NCI-H2107 treated with DMSO at 0.1 percent for 48 hours (cell line): Measurements from ENCODE around the gene HSF2BP.
A peak's percentile ranks its signal among the peaks of the same experiment; 100 is the strongest.
"Not testable (repeated sequence)": the region's sequence is repeated elsewhere in the genome, so short reads cannot be mapped to it uniquely, and the experiment has no call there.

Experiments
- DNase-seq: peaks from one replicate; lab custom pipeline; 2025; ENCODE audit not compliant: unreplicated experiment; lab: John Stamatoyannopoulos, UW

HSF2BP gene

DNA sequence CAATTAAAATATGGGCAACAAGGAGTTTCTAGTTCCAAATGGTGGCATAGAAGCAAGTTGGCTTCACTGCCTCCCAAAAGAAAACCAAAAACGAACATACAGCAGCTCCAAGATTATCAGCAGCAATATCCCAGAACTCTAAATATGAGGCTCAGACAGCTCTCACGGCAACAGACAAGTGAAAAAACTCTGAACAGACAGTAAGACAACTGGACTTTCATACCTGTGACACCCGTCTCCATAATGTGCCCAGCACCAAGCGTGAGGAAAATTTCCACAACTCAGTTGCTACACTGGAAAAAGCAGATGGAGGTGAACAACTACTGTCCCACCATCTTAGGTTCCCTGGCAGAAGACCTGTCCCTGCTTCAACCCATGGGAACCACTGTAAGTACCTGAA lies 39.9 kb downstream of the HSF2BP start:
- no peak for DNase-seq

GRCh38 chr21:43618940-43619339 lies 40.3 kb downstream of the HSF2BP start:
- no peak for DNase-seq

GRCh38 chr21:43616861-43617260 lies 42.4 kb downstream of the HSF2BP start:
- not testable (repeated sequence) for DNase-seq

GRCh38 chr21:43614839-43615238 lies 44.4 kb downstream of the HSF2BP start:
- DNase-seq = no peak

DNA sequence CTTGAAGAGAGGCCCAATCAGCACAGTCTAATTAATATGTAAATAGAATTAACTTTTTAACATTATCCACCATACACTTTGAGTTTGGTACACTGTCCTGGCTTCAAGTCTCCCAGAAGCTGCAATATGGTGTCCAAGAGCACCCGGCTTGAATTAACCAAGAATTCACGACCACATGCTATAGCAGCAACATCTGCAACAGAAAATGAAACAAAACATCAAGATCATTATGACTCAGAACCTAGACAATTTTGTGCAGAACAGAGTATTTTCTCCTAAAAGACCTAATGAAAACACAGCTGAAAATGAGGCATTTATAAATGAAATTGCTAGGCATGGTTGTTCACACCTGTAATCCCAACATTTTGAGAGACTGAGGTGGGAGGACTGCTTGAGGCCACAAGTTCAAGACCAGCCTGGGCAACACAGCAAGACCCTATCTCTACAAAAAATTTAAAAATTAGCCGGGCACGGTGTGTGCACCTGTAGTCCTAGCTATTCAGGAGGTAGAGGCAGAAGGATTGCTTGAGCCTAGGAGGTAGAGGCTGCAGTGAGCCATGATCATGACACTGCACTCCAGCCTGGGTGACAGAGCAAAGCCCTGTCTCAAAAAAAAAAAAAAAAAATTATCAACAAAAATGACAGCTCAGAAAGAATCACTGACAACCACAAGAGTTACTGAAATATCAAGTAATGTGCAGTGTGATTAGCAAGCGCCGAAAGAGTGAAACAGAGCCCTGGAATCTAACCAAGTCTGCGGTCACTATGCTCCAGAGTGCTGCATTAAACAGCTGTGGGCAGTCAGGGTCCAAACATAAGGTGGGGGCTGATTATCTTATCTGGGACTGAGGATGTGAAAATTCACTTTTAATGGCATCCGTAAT lies 45.3 kb downstream of the HSF2BP start:
- DNase-seq = no peak

DNA sequence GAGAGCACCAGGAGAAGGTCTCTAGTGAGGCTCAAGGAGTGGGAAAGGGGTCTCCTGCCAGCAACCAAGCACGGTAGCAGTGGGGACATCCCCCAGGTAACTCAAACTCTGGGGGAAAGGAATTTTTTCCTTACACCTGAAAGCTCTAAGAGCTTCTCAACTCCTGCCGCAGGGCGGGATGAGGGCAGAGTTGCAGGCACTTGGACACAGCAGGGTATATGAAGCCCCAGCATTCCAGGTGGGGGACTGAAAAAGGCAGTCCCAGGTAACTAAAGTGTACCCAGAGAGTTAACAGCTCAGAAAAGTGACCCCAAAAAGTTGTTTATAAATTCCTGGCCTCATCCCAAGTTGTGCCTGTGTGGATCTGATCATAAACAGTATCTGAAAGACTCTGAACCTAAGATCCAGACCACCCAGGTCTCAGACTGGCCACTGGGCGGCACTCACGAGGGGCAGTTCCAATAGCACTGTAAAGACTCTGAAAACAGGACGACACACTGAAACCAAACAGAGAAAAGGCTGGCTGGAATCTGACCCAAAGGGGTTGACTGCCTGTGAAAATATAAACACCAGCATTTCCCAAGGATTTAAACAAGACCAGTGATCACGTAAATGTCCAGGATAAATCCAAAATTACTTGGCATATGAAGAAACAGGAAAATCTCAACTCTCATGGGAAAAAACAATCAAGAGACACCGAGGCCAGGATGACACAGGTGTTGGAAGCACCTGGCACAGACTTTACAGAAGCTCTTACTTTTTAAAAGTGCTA lies 47.5 kb downstream of the HSF2BP start:
- no peak for DNase-seq

DNA sequence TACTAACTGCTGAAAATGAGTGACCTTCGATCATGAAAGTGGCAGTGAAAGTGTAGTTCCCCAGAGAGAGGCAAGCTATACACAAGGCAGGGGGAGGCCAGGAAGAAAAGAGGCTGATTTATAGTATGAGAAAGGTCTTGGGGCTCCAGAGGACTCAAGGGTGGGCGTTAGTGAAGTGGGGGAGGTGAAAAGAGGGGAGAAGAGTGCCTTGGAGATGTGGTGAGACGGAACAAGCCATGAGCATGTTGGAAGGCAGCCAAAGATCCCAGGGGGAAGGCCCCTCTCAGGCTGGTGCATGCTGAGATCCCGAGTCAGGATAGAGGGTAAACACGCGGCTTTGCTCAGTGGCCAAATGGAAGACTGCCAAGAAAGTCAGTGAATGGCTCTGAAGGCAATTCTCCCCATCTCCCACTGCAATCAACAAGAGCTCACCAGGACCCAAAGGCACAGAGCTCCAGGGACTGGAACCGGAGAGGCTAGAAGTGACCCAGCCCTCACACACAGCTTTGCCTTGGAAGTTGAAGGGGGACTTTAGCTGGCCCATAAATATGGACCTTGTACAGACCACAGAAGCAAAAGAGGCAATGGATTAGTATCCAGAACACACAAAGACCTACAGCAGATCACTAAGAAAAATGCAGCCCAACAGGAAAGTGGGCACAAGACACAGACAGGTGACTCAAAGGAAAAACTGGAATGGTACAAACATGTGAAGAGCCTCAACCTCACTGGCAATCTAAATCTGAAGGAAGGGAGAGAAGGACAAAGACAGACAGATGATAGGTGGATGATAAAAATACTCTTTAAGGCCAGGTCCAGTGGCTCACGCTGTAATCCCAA lies 49.6 kb downstream of the HSF2BP start:
- DNase-seq = peak; percentile 97

- no peak for DNase-seq
These were observed 50.6 kb downstream of the HSF2BP start for GRCh38 chr21:43608664-43609063.

- no peak for DNase-seq
These were observed 51.1 kb downstream of the HSF2BP start for GRCh38 chr21:43608225-43608624.

GRCh38 chr21:43605320-43606215 lies 53.7 kb downstream of the HSF2BP start:
- no peak for DNase-seq

DNA sequence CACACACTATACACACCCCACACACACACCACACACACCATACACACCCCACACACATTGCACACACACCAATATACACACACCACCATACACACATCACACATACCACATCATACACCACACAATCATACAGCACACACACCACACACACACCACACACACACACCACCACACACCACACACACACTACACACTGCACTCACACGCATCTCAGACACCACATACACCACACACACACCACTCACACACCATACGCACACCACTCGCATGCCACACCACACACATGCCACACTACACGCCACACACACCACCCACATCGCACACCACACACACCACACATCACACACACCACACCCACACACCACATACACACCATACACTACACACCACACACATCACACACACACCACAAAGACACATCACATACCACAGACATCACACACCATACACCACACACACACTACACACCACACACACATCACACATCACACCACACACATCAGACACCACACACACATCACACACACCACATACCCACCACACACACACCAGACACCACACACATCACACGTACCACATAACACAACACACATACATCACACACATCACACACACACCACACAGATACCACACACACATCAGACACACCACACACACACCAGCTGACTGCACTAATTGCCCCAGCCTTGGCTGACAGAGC lies 54.6 kb downstream of the HSF2BP start:
- DNase-seq = no peak

DNA sequence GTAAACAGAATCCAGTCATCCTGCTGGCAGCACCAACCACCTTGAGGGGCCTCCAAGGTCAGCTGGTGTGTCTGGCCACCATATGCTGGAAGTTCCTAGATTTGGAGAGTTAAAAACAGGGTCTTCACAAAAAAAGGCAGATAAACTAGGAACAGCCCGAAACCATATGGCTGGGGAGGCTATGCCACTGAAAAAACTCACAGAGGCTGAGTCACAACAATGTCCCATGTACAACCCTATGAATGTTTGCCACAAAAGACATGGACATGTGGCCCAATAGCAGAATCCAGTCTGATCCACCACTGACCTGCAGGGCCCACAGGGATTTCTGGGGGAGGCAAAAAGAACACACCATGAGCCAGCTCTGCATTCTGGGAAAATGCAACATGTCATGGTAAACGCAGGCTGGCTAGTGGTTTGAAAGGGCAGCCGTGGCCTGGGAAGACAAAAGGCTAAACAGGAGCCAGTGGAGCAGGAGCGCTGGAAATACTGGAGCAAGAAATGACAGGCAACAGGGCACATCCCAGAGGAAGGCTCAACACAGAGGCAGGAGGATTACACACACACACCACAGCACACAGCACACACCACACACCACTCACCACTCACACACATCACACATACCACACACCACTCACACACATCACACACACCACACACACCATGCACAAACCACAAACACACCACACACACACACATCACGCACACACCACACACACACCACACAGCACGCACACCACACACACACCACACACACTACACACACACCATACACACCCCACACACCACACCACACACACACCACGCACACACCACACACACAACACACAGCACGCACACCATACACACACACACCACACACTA lies 55.4 kb downstream of the HSF2BP start:
- no peak for DNase-seq

DNA sequence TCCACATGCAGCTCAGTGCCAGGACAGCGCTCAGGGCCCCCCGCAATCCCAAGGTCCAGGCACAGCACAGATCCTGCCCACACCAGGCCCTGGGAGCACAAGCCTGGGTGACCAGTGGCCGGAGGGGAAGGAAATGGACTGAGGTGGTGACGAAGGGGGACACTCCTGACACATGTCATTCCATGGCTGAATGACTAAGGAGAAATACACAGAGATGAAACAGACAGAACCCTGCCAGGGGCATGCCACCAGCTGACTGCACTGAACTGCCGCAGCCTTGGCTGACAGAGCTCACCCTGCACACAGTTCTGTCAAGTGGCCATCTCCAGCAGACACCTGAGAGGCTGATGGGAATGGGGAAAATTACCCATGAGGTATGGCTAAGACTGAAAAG lies 56.1 kb downstream of the HSF2BP start:
- peak; percentile 46 for DNase-seq

DNA sequence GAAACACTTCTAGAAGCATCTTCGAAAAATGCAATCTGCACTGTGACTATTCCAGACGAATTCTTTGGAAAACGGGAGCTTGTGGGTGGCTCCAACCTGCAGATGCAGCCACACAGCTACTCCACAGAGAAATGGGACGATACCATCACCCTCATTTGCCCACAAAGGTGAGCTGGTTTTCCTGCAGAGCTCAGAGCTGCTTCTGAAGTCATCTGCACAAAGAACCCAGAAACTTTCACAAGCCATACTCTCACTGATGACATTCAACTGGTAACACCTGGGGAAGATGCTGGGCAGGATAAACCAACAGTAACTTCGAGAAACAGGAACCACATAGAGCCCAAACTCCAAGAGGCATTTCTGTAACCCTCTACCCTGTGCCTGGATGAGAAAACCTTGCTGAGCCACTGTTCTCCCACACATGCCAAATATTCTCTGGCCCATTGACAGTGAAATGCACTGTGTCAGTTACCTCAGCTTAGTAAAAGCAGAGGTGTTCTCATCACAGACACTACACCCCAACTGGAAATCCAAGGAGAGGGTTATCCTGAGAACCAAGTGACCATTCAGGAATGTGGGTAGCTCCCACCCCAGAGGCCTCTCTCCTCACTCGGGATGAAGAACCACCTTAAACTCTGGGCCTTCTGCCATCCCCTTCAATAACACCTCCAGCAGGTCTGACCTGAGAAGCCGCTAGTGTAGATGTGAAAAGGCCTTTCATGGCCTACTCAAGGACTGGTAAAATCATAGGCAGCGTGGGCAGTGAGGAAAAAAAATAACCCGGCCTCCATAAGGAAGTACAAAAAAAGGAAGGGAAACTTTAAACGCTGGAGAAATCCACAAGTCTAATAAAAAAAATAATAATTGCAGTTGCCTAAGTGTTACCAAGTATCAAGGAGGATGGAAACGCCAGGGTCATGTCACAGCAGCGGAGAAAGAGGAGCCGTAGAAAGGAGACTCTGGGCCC lies 56.7 kb downstream of the HSF2BP start:
- no peak for DNase-seq

GRCh38 chr21:43600642-43601402 lies 58.5 kb downstream of the HSF2BP start:
- no peak for DNase-seq

- no peak for DNase-seq
These were observed 59.6 kb downstream of the HSF2BP start for GRCh38 chr21:43599728-43600127.
